Breast epithelium (tissue), 3 donors: ENCODE data around the gene ARHGAP20.

Experiments
- POLR2A ChIP-seq: fragments of 450-650 bp; IDR thresholded peaks from one replicate; pipeline ENCODE4 v1.6.1; 2016; ENCODE audit warnings: antibody characterized with exemption, mild to moderate bottlenecking, moderate library complexity
- TF ChIP-seq, protein P1 (sequence below), 3 donors: fragments of 450-650 bp; IDR thresholded peaks; one replicate each; pipeline ENCODE4 v1.5.1; 2016 to 2017; ENCODE audit warnings: antibody characterized with exemption in 3 of 3, mild to moderate bottlenecking in 3 of 3, moderate library complexity in 3 of 3

DNA sequence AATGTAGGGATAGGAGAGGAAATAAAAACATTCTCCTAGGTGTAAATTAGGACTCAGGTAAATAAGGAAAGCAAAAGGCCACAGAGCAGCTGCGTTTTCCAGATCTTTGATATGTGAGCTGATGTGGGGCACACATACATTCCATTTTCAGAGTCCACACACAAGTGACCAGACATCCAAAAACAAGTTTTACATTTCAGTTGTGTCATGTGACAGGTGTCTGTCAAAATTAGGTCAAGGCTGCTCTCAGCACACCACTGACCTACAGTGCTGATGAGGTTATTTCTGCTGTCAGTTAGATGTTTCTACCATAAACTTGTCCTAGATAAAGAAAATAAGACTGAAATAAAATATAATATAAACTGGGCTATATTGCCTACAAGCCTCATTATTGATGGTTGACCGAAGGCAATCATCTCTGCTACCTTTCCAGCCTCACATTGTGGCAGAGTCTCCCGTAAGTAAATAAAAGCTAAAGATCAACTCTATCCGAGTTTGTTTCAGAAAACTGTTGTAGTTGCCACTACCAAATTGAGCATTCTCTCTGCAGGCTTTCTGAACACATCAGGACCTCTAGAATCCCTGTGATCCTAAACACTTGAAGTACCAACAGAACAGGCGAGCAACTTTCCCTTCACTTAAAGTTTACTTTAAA, 7.9 kb downstream of the ARHGAP20 start:
- no peak for TF ChIP-seq POLR2A
- TF ChIP-seq, protein P1, sequence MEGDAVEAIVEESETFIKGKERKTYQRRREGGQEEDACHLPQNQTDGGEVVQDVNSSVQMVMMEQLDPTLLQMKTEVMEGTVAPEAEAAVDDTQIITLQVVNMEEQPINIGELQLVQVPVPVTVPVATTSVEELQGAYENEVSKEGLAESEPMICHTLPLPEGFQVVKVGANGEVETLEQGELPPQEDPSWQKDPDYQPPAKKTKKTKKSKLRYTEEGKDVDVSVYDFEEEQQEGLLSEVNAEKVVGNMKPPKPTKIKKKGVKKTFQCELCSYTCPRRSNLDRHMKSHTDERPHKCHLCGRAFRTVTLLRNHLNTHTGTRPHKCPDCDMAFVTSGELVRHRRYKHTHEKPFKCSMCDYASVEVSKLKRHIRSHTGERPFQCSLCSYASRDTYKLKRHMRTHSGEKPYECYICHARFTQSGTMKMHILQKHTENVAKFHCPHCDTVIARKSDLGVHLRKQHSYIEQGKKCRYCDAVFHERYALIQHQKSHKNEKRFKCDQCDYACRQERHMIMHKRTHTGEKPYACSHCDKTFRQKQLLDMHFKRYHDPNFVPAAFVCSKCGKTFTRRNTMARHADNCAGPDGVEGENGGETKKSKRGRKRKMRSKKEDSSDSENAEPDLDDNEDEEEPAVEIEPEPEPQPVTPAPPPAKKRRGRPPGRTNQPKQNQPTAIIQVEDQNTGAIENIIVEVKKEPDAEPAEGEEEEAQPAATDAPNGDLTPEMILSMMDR (IDR thresholded peaks at IDR 0.05), result no peak
